Measurements from ENCODE around the gene CCSER1.

DNA sequence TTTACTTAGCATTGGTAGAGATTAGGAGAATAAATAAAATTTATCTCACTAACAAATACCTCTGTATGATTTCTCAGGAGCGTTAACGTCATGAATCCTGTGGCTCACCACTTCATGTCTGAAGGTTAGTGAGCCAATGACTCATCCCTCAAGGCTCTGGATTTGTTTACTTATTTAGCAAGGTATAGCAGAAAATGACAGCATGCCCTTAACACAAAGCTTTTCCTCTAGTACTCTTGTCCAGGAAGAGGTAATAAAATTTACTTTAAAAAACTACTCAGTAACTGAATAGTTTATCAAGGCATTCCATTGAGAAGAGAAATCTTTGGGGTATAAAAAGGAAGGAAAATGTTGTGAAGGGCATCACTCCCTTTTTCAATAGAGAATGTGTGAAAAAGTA, 823.8 kb downstream of the CCSER1 start:
- TF ChIP-seq, protein P1, sequence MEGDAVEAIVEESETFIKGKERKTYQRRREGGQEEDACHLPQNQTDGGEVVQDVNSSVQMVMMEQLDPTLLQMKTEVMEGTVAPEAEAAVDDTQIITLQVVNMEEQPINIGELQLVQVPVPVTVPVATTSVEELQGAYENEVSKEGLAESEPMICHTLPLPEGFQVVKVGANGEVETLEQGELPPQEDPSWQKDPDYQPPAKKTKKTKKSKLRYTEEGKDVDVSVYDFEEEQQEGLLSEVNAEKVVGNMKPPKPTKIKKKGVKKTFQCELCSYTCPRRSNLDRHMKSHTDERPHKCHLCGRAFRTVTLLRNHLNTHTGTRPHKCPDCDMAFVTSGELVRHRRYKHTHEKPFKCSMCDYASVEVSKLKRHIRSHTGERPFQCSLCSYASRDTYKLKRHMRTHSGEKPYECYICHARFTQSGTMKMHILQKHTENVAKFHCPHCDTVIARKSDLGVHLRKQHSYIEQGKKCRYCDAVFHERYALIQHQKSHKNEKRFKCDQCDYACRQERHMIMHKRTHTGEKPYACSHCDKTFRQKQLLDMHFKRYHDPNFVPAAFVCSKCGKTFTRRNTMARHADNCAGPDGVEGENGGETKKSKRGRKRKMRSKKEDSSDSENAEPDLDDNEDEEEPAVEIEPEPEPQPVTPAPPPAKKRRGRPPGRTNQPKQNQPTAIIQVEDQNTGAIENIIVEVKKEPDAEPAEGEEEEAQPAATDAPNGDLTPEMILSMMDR (IDR thresholded peaks at IDR 0.05): no peak
- TF ChIP-seq POLR2A (IDR thresholded peaks at IDR 0.05): no peak
